ENCODE data around the gene B3GAT2. TPM values are rescaled to one million over a fixed set of nuclear protein-coding genes. Genes with fewer than 3 reads are reported as not detected.

The B3GAT2 gene
- polyA plus RNA-seq, 1 donor (not counting 4 experiments of a cell fraction or from before 2014, with no cell fraction given): 0.01 TPM

GRCh38 chr6:70894001-70894400 is 62.9 kb downstream of the B3GAT2 start:
- H3K9ac ChIP-seq (ENCODE audit: control insufficient read depth, extremely low read depth, insufficient read depth, low read length): no peak overlapping the region
- no peaks in the 10 kb centered on the region for H3K36me3 ChIP-seq (ENCODE audit: control insufficient read depth in 2 of 2, extremely low read depth in 1 of 2, insufficient read depth in 2 of 2, low read length in 2 of 2)
- no peak overlapping the region for H3K27ac ChIP-seq (ENCODE audit: control insufficient read depth, insufficient read depth, low read length)
- H2AFZ ChIP-seq (ENCODE audit: control insufficient read depth, low read length): no peak overlapping the region
- no peaks in the 10 kb centered on the region for H4K20me1 ChIP-seq (ENCODE audit: control insufficient read depth, extremely low read depth, insufficient read depth, low read length)
- no peaks in the 10 kb centered on the region for H3K9me3 ChIP-seq (ENCODE audit: control insufficient read depth, low read depth, low read length)
- H3K4me2 ChIP-seq (ENCODE audit: control insufficient read depth, extremely low read depth, insufficient read depth, low read depth, low read length): no peak overlapping the region
- no peak overlapping the region for H3K4me3 ChIP-seq (ENCODE audit: control insufficient read depth in 2 of 3, extremely low read depth in 1 of 3, insufficient read depth in 2 of 3, low read depth in 1 of 3, low read length in 3 of 3)
- H3K79me2 ChIP-seq (ENCODE audit: control insufficient read depth, insufficient read depth, low read length): no peaks in the 10 kb centered on the region
- H3K9me1 ChIP-seq (ENCODE audit: control insufficient read depth, extremely low read depth, insufficient read depth, low read length): no peaks in the 10 kb centered on the region
- H3K27me3 ChIP-seq (ENCODE audit: control insufficient read depth, extremely low read depth, insufficient read depth, low read length): peaks cover 22% of the 10 kb centered on the region
- dilution Hi-C loops (cut with MboI; ENCODE audit: extremely low pct_ligation_motif_present, low sequenced_read_pairs): no loop called here
- H3K4me1 ChIP-seq (ENCODE audit: control insufficient read depth, extremely low read depth, insufficient read depth, low read length): no peaks in the 10 kb centered on the region
- DNase-seq (ENCODE audit: low read depth, low spot score) (no peak), FAIRE-seq (no peak)
- TF ChIP-seq EZH2 (IDR thresholded peaks at IDR 0.05; ENCODE audit: low read length) (no peak), CTCF (optimal IDR thresholded peaks at IDR 0.05 in 1 of 3, IDR thresholded peaks at IDR 0.05 in 1 of 3, conservative IDR thresholded peaks at IDR 0.05 in 1 of 3; ENCODE audit: extremely low read depth in 1 of 3, insufficient read depth in 2 of 3, low read length in 3 of 3) (no peak)

DNA sequence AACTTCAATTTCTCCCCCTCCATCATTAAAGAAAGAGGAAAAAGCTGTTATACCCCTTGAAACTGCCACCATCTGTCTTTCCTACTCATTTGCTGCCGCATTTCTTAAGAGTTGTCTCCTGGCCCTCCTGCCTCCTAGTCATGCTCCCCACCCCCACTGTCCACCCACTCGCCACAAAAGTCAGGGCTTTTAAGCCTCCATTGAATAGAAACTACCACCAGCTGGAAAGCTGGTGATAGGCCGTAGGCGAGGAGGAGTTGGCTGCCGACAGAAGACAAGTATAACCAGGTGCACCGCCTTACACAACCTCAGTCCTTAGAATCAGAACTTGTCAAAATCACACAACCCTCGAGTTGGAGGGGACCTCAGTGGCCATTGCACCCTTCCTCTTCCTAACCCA is 67.6 kb downstream of the B3GAT2 start:
- Histone ChIP-seq H3K36me3 (ENCODE audit: control insufficient read depth in 2 of 2, extremely low read depth in 1 of 2, insufficient read depth in 2 of 2, low read length in 2 of 2) (no peaks in the 10 kb centered on the region), H2AFZ (ENCODE audit: control insufficient read depth, low read length) (no peak overlapping the region), H3K27me3 (ENCODE audit: control insufficient read depth, extremely low read depth, insufficient read depth, low read length) (peaks cover 23% of the 10 kb centered on the region), H3K9me1 (ENCODE audit: control insufficient read depth, extremely low read depth, insufficient read depth, low read length) (no peaks in the 10 kb centered on the region), H3K4me3 (ENCODE audit: control insufficient read depth in 2 of 3, extremely low read depth in 1 of 3, insufficient read depth in 2 of 3, low read depth in 1 of 3, low read length in 3 of 3) (no peak overlapping the region), H3K79me2 (ENCODE audit: control insufficient read depth, insufficient read depth, low read length) (no peaks in the 10 kb centered on the region), H3K4me1 (ENCODE audit: control insufficient read depth, extremely low read depth, insufficient read depth, low read length) (no peaks in the 10 kb centered on the region), H3K27ac (ENCODE audit: control insufficient read depth, insufficient read depth, low read length) (no peak overlapping the region), H4K20me1 (ENCODE audit: control insufficient read depth, extremely low read depth, insufficient read depth, low read length) (no peaks in the 10 kb centered on the region), H3K9ac (ENCODE audit: control insufficient read depth, extremely low read depth, insufficient read depth, low read length) (no peak overlapping the region), H3K9me3 (ENCODE audit: control insufficient read depth, low read depth, low read length) (no peaks in the 10 kb centered on the region), H3K4me2 (ENCODE audit: control insufficient read depth, extremely low read depth, insufficient read depth, low read depth, low read length) (no peak overlapping the region)
- dilution Hi-C loops (cut with MboI; ENCODE audit: extremely low pct_ligation_motif_present, low sequenced_read_pairs): no loop called here
- no peak for DNase-seq (ENCODE audit: low read depth, low spot score)
- FAIRE-seq: no peak
- no peak for TF ChIP-seq EZH2 (IDR thresholded peaks at IDR 0.05; ENCODE audit: low read length)
- TF ChIP-seq CTCF (optimal IDR thresholded peaks at IDR 0.05 in 1 of 3, IDR thresholded peaks at IDR 0.05 in 1 of 3, conservative IDR thresholded peaks at IDR 0.05 in 1 of 3; ENCODE audit: extremely low read depth in 1 of 3, insufficient read depth in 2 of 3, low read length in 3 of 3): no peak
